ENCODE measurements around the gene TFB2M.
"Not testable (repeated sequence)": the region's sequence is repeated elsewhere in the genome, so short reads cannot be mapped to it uniquely, and the experiment has no call there.

The TFB2M gene

GRCh38 chr1:246582301-246583055, 16.4 kb upstream of the TFB2M start:
- DNase-seq, result no peak

GRCh38 chr1:246580497-246581370, 14.7 kb upstream of the TFB2M start:
- no peak for DNase-seq

GRCh38 chr1:246579818-246580217, 13.8 kb upstream of the TFB2M start:
- no peak for DNase-seq

- DNase-seq, result no peak
These were observed 11.7 kb upstream of the TFB2M start for GRCh38 chr1:246577720-246578106.

GRCh38 chr1:246577082-246577719, 11.1 kb upstream of the TFB2M start:
- DNase-seq, result no peak

- no peak for DNase-seq
These were observed 10.6 kb upstream of the TFB2M start for GRCh38 chr1:246576709-246577032.

GRCh38 chr1:246573491-246573890, 7.4 kb upstream of the TFB2M start:
- no peak for DNase-seq

GRCh38 chr1:246572785-246573184, 6.7 kb upstream of the TFB2M start:
- no peak for DNase-seq

GRCh38 chr1:246571953-246572352, 5.9 kb upstream of the TFB2M start:
- DNase-seq, result no peak

GRCh38 chr1:246571309-246571708, 5.2 kb upstream of the TFB2M start:
- not testable (repeated sequence) for DNase-seq

- DNase-seq, result peak; percentile 72
These were observed 3.5 kb upstream of the TFB2M start for GRCh38 chr1:246569248-246570238.

GRCh38 chr1:246567646-246568235, 1.7 kb upstream of the TFB2M start:
- no peak for DNase-seq

- no peak for DNase-seq
These were observed 968 bp upstream of the TFB2M start for GRCh38 chr1:246566813-246567645.

- no peak for DNase-seq
These were observed 322 bp downstream of the TFB2M start for GRCh38 chr1:246565751-246566127.

GRCh38 chr1:246564839-246565750, 966 bp downstream of the TFB2M start:
- no peak for DNase-seq

GRCh38 chr1:246560833-246561232, 5.2 kb downstream of the TFB2M start:
- not testable (repeated sequence) for DNase-seq

GRCh38 chr1:246559310-246559709, 6.8 kb downstream of the TFB2M start:
- no peak for DNase-seq

GRCh38 chr1:246558041-246558440, 8.0 kb downstream of the TFB2M start:
- no peak for DNase-seq

GRCh38 chr1:246554201-246554600, 11.9 kb downstream of the TFB2M start:
- no peak for DNase-seq

- no peak for DNase-seq
These were observed 14.0 kb downstream of the TFB2M start for GRCh38 chr1:246552110-246552509.
